Endodermal cell (in vitro differentiated cells): ENCODE measurements around the gene RAPGEF4. TPM values are rescaled to one million over a fixed set of nuclear protein-coding genes. Genes with fewer than 3 reads are reported as not detected.

Experiments
- DNase-seq: peaks from one replicate; pipeline ENCODE4 v3.0.0-alpha.2; 2017
- H3K27ac ChIP-seq: 2 replicates; pipeline ENCODE4 v1.5.1; 2013; ENCODE audit warnings: mild to moderate bottlenecking, low read depth, low read length, moderate library complexity
- H3K27me3 ChIP-seq: 2 replicates; pipeline ENCODE4 v1.6.1; 2013; ENCODE audit warnings: mild to moderate bottlenecking, low read length, moderate library complexity; ENCODE audit not compliant: insufficient read depth, control insufficient read depth, poor library complexity, severe bottlenecking
- H3K36me3 ChIP-seq: 2 replicates; pipeline ENCODE4 v1.7.0; 2013; ENCODE audit warnings: mild to moderate bottlenecking, low read length, moderate library complexity; ENCODE audit not compliant: control insufficient read depth, insufficient read depth
- H3K4me1 ChIP-seq: one replicate; pipeline ENCODE4 v1.7.0; 2013; ENCODE audit warnings: low read length; ENCODE audit not compliant: control insufficient read depth, insufficient read depth
- H3K4me3 ChIP-seq: 2 replicates; pipeline ENCODE4 v1.5.1; 2013; ENCODE audit warnings: mild to moderate bottlenecking, low read length, moderate library complexity
- H3K9ac ChIP-seq: 2 replicates; pipeline ENCODE4 v1.6.1; 2013; ENCODE audit warnings: mild to moderate bottlenecking, low read length, moderate library complexity; ENCODE audit not compliant: poor library complexity, severe bottlenecking; ENCODE audit errors: extremely low read depth
- H3K9me3 ChIP-seq: 2 replicates; pipeline ENCODE4 v1.6.1; 2013; ENCODE audit warnings: mild to moderate bottlenecking, low read length, moderate library complexity; ENCODE audit not compliant: control insufficient read depth
- H3K27ac Mint-ChIP-seq: 2 replicates; pipeline ENCODE4 v1.8.0; 2020; ENCODE audit warnings: mixed read lengths
- H3K27me3 Mint-ChIP-seq: 2 replicates; pipeline ENCODE4 v1.8.0; 2021; ENCODE audit warnings: mild to moderate bottlenecking, mixed read lengths; ENCODE audit not compliant: insufficient read depth
- H3K36me3 Mint-ChIP-seq: 2 replicates; pipeline ENCODE4 v1.8.0; 2020; ENCODE audit warnings: low read depth, mixed read lengths
- H3K4me1 Mint-ChIP-seq: 2 replicates; pipeline ENCODE4 v1.8.0; 2020; ENCODE audit warnings: mixed read lengths
- H3K4me3 Mint-ChIP-seq: 2 replicates; pipeline ENCODE4 v1.8.0; 2020; ENCODE audit warnings: mild to moderate bottlenecking, moderate library complexity, mixed read lengths
- H3K9me3 Mint-ChIP-seq: 2 replicates; pipeline ENCODE4 v1.8.0; 2020; ENCODE audit warnings: mild to moderate bottlenecking, mixed read lengths
- WGBS, 2 experiments: methylation state at CpG; one replicate each; pipeline versions ENCODE4 v1.1.5 to v1.1.7; 2013; ENCODE audit warnings: missing lambda C conversion rate in 2 of 2, mixed read lengths in 1 of 2; ENCODE audit not compliant: insufficient coverage in 1 of 2, insufficient read length in 1 of 2; 5-methylcytosine and 5-hydroxymethylcytosine counted together
- total RNA-seq, 2 donors: library from RNA; stranded (reverse); fragmentation: NEBNext Ultra II Directional in 1 of 2; extraction: Animal tissue kit (Norgen Biotek cat#: 25700) in 1 of 2; gene quantifications; 2 replicates in 1 of 2; 3 replicates in 1 of 2; pipeline ENCODE4 v1.2.1, GENCODE V29; 2021
- TF ChIP-seq, protein P1 (sequence below): fragments of 200-600 bp; sonication (generic); conservative IDR thresholded peaks from 2 replicates; pipeline ENCODE4 v1.5.0; 2021; ENCODE audit warnings: antibody characterized with exemption, mild to moderate bottlenecking

The RAPGEF4 gene
- total RNA-seq, 2 donors from 2014 or later = 0.77 to 0.88 TPM

DNA sequence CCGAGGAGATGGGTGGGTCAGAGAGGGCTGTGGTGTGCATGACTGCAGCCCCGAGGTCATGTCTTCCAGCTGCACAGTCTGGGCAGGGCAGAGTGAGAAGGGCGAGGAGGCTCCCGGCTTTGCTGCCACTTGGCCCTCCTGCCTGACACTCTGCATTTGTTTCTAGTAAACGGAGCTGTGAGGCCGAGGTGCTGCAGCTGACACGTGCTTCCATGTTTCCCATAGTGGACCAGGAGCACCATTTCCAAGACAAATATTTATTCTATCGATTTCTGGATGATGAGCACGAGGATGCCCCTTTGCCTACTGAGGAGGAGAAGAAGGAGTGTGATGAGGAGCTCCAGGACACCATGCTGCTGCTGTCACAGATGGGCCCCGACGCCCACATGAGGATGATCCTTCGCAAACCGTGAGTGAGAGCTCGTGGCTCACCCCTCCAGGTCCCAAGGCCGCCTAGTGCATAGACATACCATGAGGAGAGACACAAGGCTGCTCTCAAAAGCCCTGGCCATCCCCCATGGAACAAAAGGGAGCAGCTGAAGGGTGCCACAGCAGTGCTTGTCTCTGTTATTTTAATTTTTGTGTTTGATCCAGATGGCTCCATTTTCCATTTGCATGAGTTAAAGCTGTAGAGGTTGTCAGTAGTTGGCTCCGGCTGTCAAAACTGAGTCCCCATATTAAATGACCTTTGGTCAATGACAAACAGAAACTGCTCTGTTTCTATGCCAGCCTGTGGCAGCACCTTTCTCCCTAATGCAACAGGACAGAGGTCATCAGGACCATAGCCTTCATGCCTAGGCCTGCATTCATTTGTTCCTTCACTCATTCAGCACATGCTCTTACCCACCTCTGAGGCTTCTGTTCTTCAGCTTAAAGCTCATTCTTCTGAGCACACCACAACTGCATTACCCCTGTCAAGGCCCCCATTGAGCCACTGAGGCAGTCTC is 231.7 kb downstream of the RAPGEF4 start:
- no peaks in the 10 kb centered on the region for H3K9me3 ChIP-seq
- no peaks in the 10 kb centered on the region for H3K36me3 ChIP-seq
- H3K4me1 ChIP-seq = no peaks in the 10 kb centered on the region
- TF ChIP-seq, protein P1, sequence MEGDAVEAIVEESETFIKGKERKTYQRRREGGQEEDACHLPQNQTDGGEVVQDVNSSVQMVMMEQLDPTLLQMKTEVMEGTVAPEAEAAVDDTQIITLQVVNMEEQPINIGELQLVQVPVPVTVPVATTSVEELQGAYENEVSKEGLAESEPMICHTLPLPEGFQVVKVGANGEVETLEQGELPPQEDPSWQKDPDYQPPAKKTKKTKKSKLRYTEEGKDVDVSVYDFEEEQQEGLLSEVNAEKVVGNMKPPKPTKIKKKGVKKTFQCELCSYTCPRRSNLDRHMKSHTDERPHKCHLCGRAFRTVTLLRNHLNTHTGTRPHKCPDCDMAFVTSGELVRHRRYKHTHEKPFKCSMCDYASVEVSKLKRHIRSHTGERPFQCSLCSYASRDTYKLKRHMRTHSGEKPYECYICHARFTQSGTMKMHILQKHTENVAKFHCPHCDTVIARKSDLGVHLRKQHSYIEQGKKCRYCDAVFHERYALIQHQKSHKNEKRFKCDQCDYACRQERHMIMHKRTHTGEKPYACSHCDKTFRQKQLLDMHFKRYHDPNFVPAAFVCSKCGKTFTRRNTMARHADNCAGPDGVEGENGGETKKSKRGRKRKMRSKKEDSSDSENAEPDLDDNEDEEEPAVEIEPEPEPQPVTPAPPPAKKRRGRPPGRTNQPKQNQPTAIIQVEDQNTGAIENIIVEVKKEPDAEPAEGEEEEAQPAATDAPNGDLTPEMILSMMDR = no peak
- Mint-ChIP-seq H3K9me3 (no peaks in the 10 kb centered on the region), H3K4me1 (peaks cover 10% of the 10 kb centered on the region), H3K4me3 (no peak overlapping the region), H3K27me3 (peaks cover 4% of the 10 kb centered on the region), H3K36me3 (no peaks in the 10 kb centered on the region), H3K27ac (no peak overlapping the region)
- no peak overlapping the region for H3K27ac ChIP-seq
- 91 to 98% methylated on average over 8 to 16 of the region's 16 CpGs for WGBS, 2 experiments
- no peak for DNase-seq
- no peaks in the 10 kb centered on the region for H3K27me3 ChIP-seq
- no peak overlapping the region for H3K9ac ChIP-seq
- H3K4me3 ChIP-seq = no peak overlapping the region

DNA sequence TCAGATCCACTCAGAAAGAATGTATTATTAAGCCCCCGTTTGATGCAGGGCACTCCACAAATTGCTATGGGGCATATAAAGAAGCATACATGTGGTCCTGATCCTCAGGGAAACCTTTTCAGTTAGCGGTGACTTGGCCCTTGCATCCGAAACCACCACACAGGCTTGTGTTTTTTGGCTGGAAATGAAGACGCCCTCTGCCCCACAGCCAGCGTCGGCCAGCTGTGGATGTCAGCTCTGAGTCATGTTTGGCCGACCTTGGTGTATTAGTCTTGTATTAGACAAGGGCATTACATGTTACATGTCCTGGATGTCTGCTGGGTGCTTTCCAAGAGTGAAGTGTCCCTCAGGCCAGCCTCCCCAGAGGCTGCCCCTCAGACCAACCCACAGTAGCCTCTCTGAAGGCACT is 232.4 kb downstream of the RAPGEF4 start:
- H3K9me3 Mint-ChIP-seq = no peaks in the 10 kb centered on the region
- WGBS, 2 experiments = 92 to 94% methylated on average over 6 to 7 of the region's 7 CpGs
- Histone ChIP-seq H3K9ac (no peak overlapping the region), H3K9me3 (no peaks in the 10 kb centered on the region), H3K4me1 (no peaks in the 10 kb centered on the region), H3K27ac (no peak overlapping the region), H3K27me3 (no peaks in the 10 kb centered on the region), H3K36me3 (no peaks in the 10 kb centered on the region), H3K4me3 (no peak overlapping the region)
- TF ChIP-seq, protein P1 = no peak
- DNase-seq = no peak
- H3K27ac Mint-ChIP-seq = no peak overlapping the region
- H3K36me3 Mint-ChIP-seq = no peaks in the 10 kb centered on the region
- peaks cover 4% of the 10 kb centered on the region for H3K27me3 Mint-ChIP-seq
- peaks cover 11% of the 10 kb centered on the region for H3K4me1 Mint-ChIP-seq
- H3K4me3 Mint-ChIP-seq = no peak overlapping the region

DNA sequence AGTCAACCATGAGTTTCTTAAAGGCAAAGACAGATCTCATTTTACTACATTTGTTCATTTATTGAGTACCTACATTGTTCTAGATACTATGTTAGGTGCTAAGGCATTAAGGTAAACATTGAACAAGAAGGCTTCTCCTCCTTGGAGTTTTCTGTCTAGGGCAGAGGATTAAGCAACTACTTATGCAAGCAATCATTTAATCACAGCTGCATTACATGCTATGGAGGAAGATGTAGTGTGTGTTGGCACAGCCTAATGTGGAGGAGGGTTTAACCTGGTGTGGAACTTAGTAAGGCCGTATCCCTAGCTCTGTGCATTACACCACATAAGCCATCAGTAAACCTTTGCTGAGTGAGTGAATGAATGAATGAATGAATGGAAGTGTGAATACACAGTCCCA is 233.5 kb downstream of the RAPGEF4 start:
- Mint-ChIP-seq H3K27ac (no peak overlapping the region), H3K4me1 (peaks cover 11% of the 10 kb centered on the region), H3K4me3 (no peak overlapping the region), H3K36me3 (no peaks in the 10 kb centered on the region), H3K9me3 (no peaks in the 10 kb centered on the region), H3K27me3 (peaks cover 4% of the 10 kb centered on the region)
- Histone ChIP-seq H3K27ac (no peak overlapping the region), H3K9ac (no peak overlapping the region), H3K4me3 (no peak overlapping the region), H3K36me3 (no peaks in the 10 kb centered on the region), H3K4me1 (no peaks in the 10 kb centered on the region), H3K9me3 (no peaks in the 10 kb centered on the region), H3K27me3 (no peaks in the 10 kb centered on the region)
- TF ChIP-seq, protein P1 = no peak
- no peak for DNase-seq
- whole genome bisulfite sequencing, 2 experiments = 80% methylated on average over 1 of the region's 1 CpG; no CpG with 5 or more reads in 1 of the 2 experiments
